ENCODE results near the gene ARHGEF25.
"Not testable (repeated sequence)": the region's sequence is repeated elsewhere in the genome, so short reads cannot be mapped to it uniquely, and the experiment has no call there.

The ARHGEF25 gene

DNA sequence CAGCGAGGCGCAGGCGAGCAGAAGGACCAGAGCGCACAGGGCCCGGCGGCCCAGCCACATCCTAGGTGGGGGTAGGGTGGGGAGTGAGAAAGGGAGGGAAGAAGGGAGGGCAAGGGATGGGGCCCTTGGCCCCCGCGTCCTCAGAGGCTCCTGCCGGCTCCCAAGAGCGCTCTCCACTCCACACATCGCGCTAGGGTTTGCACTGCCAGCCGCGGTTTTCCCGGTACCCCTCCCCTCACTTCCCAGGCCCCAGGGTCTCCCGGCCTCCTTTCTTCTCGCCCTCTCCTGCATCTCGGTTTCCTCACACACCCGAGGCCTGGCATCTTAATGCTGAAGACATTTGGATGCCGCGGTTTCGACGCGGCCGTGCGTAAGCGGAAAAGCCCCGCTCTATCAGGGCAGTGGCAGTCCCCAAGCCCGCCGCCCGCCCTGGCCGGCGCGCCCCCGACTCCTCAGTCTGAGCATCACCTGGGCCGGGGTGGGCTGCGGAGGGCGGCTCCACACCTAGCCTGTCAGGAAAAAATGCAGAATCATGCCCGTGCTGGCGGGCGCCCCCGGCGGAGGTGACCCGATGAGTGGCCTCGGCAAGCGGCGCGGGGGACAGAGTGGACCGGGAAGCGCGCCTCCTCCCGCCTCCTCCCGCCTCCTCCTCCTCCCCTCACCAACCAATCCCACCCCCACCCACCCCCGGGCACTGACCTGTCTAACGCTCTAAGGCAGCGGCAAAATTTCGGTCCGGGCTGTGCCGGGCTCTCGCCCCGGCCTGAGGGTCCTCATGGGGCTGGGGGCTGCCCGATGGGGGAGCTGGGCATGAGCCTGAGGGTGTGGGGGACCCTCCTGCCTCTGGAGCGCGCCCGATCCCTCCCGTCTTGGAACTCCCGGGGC lies 21.1 kb downstream of the ARHGEF25 start:
- H3K36me3 ChIP-seq (ENCODE audit: low read depth): no peaks in the 10 kb centered on the region
- peak; percentile 29 for ATAC-seq (ENCODE audit: low read depth)
- peak overlapping the region; percentile 48 for H3K4me3 ChIP-seq (ENCODE audit: severe bottlenecking)
- peak; percentile 38 for DNase-seq (ENCODE audit: low spot score)
- no peak overlapping the region for H3K27ac ChIP-seq (ENCODE audit: poor library complexity, severe bottlenecking)
- TF ChIP-seq, protein P1, sequence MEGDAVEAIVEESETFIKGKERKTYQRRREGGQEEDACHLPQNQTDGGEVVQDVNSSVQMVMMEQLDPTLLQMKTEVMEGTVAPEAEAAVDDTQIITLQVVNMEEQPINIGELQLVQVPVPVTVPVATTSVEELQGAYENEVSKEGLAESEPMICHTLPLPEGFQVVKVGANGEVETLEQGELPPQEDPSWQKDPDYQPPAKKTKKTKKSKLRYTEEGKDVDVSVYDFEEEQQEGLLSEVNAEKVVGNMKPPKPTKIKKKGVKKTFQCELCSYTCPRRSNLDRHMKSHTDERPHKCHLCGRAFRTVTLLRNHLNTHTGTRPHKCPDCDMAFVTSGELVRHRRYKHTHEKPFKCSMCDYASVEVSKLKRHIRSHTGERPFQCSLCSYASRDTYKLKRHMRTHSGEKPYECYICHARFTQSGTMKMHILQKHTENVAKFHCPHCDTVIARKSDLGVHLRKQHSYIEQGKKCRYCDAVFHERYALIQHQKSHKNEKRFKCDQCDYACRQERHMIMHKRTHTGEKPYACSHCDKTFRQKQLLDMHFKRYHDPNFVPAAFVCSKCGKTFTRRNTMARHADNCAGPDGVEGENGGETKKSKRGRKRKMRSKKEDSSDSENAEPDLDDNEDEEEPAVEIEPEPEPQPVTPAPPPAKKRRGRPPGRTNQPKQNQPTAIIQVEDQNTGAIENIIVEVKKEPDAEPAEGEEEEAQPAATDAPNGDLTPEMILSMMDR (IDR thresholded peaks at IDR 0.05; ENCODE audit: poor library complexity, severe bottlenecking): no peak
- H3K27me3 ChIP-seq (ENCODE audit: insufficient read depth, poor library complexity, severe bottlenecking): peaks cover 3% of the 10 kb centered on the region
- no peaks in the 10 kb centered on the region for H3K4me1 ChIP-seq (ENCODE audit: insufficient read depth, poor library complexity, severe bottlenecking)
- no peaks in the 10 kb centered on the region for H3K9me3 ChIP-seq (ENCODE audit: severe bottlenecking)

DNA sequence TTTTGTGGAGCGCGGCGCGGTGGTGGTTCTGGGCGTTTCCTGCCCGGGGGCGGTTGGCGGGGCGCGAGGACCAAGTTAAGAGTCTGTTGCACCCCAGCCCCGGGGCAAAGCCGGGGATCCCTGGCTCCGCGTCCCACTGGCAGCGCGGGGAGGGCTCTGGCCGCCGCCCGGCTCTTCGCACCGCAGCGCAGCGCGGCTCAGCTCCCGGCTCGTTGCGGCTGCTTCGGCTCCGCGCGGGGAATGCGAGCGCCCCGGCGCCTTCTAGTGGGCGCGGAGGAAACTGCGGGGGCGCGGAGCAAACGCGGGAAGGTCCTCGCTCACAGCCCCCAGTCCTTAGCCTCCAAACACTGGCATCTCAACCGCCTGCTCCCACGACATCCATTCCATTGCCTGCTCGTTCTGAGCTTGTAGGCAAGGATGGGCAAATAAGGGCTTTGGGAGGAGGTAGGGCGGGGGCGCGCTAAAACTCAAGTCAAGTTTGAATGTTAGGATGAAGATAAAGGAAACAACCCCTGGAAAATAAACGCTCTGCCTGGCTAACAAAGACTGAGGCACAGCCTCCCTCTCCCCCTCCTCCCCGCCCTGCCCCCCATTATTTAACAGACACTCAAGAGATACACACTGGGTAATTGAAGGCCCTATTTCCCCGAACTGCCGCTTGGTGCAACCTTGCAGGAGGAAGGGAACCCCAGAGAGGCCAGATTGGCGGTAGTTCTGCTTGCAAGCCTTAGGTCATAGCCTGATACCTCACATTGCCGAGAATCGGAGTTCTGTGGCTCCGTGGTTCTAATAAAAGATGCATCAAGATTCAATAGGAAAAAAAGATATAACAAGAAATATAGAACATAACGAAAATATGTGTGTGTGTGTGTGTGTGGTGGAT lies 22.0 kb downstream of the ARHGEF25 start, which contains the start of gene B4GALNT1:
Gene B4GALNT1 (minus strand): TSS at position 244 of the 883 bp plus-strand sequence. CDS start 1,069 bp downstream, outside the sequence.
- no peak within 1 kb of the TSS for H3K27ac ChIP-seq (ENCODE audit: poor library complexity, severe bottlenecking)
- TF ChIP-seq, protein P1 (IDR thresholded peaks at IDR 0.05; ENCODE audit: poor library complexity, severe bottlenecking): peak; percentile 92

DNA sequence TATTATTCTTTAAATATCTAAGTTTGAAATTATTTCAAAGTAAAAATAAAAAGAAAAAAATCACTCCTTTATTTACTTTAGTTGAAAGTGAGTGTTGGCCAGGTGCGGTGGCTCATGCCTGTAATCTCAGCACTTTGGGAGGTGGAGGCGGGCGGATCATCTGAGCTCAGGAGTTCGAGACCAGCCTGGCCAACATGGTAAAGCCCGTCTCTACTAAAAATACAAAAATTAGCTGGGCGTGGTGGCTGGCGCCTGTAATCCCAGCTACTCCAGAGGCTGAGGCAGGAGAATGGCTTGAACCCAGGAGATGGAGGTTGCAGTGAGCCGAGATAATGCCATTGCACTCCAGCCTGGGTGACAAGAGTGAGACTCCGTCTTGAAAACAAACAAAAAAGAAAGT lies 25.5 kb downstream of the ARHGEF25 start:
- ATAC-seq (ENCODE audit: low read depth); H3K4me3 ChIP-seq (ENCODE audit: severe bottlenecking); H3K27ac ChIP-seq (ENCODE audit: poor library complexity, severe bottlenecking); H3K27me3 ChIP-seq (ENCODE audit: insufficient read depth, poor library complexity, severe bottlenecking); H3K9me3 ChIP-seq (ENCODE audit: severe bottlenecking); H3K4me1 ChIP-seq (ENCODE audit: insufficient read depth, poor library complexity, severe bottlenecking); DNase-seq (ENCODE audit: low spot score); H3K36me3 ChIP-seq (ENCODE audit: low read depth): not testable (repeated sequence)

More for the DNA sequence above, 22.0 kb downstream of the ARHGEF25 start, which contains the start of gene B4GALNT1:
- no peaks in the 10 kb centered on the region for H3K9me3 ChIP-seq (ENCODE audit: severe bottlenecking)
- H3K27me3 ChIP-seq (ENCODE audit: insufficient read depth, poor library complexity, severe bottlenecking): peaks cover 3% of the 10 kb centered on the region
- peak within 1 kb of the TSS; percentile 48 for H3K4me3 ChIP-seq (ENCODE audit: severe bottlenecking)
- H3K36me3 ChIP-seq (ENCODE audit: low read depth): no peaks in the 10 kb centered on the region
- peak; percentile 82 for ATAC-seq (ENCODE audit: low read depth)
- peak; percentile 60 for DNase-seq (ENCODE audit: low spot score)
- H3K4me1 ChIP-seq (ENCODE audit: insufficient read depth, poor library complexity, severe bottlenecking): no peaks in the 10 kb centered on the region

DNA sequence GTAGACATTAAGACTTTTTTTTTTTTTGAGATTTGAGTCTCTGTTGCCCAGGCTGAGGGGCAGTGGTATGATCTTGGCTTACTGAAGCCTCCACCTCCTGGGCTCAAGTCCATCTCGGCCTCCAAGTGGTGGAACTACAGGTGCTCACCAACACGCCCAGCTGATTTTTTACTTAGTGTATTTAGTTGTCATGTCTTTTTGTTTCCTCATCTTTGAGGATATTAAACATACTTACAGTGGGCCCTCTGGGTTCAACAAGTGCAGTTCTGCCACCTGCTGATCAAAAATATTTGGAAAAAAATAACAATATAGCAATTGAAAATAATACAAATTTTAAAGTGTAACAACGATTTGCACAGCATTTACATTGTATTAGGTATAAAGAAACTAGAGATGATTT lies 26.1 kb downstream of the ARHGEF25 start:
- no peak overlapping the region for H3K27ac ChIP-seq (ENCODE audit: poor library complexity, severe bottlenecking)
- H3K4me1 ChIP-seq (ENCODE audit: insufficient read depth, poor library complexity, severe bottlenecking): no peaks in the 10 kb centered on the region
- TF ChIP-seq, protein P1 (IDR thresholded peaks at IDR 0.05; ENCODE audit: poor library complexity, severe bottlenecking): peak; percentile 19
- H3K9me3 ChIP-seq (ENCODE audit: severe bottlenecking): no peaks in the 10 kb centered on the region
- H3K36me3 ChIP-seq (ENCODE audit: low read depth): no peaks in the 10 kb centered on the region
- H3K4me3 ChIP-seq (ENCODE audit: severe bottlenecking): no peak overlapping the region
- H3K27me3 ChIP-seq (ENCODE audit: insufficient read depth, poor library complexity, severe bottlenecking): peaks cover 7% of the 10 kb centered on the region
- no peak for DNase-seq (ENCODE audit: low spot score)
- ATAC-seq (ENCODE audit: low read depth): no peak

DNA sequence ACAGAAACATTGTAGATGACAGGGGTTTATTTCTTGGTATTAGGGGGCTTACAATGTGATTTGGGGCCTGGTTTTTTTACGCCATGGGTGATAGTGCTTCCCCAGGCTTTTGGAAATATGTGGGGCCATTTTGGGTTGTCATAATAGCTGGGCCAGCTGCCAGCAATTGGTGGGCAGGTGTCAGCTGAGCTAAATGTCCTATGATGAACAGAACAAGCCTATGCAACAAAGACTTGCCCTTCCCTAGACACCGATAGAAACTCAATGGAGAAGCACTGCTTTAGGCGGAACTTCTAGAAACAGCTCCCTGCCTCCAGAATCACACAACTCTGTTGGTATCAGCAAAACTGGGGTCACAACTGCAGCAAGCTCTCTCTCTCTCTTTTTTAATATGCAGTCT lies 26.9 kb downstream of the ARHGEF25 start:
- H3K36me3 ChIP-seq (ENCODE audit: low read depth): no peaks in the 10 kb centered on the region
- H3K27me3 ChIP-seq (ENCODE audit: insufficient read depth, poor library complexity, severe bottlenecking): peaks cover 6% of the 10 kb centered on the region
- no peak overlapping the region for H3K27ac ChIP-seq (ENCODE audit: poor library complexity, severe bottlenecking)
- H3K9me3 ChIP-seq (ENCODE audit: severe bottlenecking): no peaks in the 10 kb centered on the region
- H3K4me1 ChIP-seq (ENCODE audit: insufficient read depth, poor library complexity, severe bottlenecking): no peaks in the 10 kb centered on the region
- DNase-seq (ENCODE audit: low spot score) (no peak), ATAC-seq (ENCODE audit: low read depth) (no peak)
- H3K4me3 ChIP-seq (ENCODE audit: severe bottlenecking): no peak overlapping the region
- TF ChIP-seq, protein P1 (IDR thresholded peaks at IDR 0.05; ENCODE audit: poor library complexity, severe bottlenecking): no peak
